NCI-H1417 (cell line): ENCODE measurements around the gene AKAP11.

Experiments
- DNase-seq, 3 experiments: peaks; one replicate each; lab custom pipeline; 2025; lab: John Stamatoyannopoulos, UW

Gene AKAP11

DNA sequence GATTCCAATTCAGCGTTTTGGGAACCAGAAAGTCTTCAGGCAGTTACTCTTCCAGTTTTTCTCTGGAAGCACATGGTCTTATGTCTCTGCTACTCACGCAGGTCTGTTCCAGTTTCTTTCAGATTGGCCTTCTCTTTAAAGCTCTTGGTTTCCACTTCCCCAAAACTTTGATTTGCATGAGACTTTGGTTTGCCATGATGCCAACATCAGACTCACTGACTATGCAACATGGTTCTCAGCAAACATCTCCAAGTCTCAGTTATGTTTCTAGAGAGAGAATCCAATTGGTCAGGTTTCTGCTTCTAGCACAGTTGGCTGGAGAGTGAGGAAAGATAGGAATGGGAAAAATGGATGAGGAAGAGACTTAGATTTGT, 3.1 kb downstream of the AKAP11 start:
- DNase-seq, result no peak

DNA sequence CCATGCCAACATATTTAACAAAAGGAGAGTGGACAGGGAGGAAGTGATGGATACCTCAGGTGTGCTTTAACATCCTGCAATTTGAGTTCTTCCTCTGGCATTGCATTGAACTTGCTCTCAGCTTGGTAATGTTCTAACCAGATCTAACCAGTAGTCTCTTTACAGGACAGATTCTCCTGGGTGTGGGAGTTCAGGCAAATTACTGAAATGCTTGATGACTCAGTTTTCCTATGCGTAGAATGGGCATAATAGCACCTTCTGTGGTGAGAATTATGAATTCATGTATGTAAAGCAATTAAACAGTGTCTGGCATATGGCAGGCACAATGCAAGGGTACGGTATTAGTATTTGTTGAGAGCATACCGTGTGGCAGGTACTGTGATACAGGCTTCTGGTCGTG, 3.6 kb downstream of the AKAP11 start:
- DNase-seq, result no peak

DNA sequence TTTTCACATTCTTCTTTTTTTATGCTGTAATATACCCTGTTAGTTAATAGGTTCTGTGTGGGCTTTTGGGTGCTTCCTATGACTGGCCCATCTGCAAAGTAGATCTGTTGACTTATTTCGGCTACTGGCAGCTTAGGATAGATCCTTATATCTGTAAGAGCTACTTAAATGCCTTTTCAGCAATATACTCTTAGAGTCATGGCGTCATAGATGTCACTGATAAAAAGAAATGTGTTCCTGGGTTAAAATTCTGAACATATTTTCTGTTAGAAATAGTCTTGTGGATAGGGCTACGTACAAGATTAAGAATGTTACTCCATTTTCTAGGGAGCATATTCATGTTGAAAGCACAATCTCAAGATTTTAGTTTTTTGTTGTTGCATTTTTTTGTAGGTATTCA, 4.7 kb downstream of the AKAP11 start:
- no peak for DNase-seq

DNA sequence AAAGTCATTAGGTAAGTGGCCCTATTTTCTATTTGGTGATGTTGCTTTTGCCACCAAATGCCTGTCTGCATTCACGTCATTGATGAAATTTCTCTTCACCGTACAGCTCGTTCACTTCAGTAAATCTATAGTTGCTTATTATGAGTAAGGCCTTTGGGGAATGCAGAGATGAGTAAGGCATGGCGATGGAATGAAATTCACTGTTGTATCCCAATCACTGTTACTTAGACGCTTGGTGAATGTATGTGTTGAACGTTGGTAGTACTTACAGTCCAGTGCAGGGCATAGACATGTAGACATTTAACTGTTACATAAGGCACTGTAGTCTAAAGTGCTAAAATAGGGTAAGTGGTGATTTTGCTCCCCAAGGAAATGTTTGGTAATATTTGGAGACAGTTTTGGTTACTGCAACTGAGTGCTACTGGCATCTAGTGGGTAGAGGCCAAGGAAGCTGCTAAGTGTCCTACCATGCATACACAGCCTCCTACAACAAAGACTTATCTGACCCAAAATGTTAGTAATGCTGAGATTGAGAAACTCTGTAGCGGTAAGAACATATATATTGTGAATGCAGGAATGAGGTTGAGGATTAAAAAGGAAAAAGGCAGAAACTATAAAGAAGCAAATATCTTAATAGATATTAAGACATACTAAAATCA, 5.8 kb downstream of the AKAP11 start:
- no peak for DNase-seq

DNA sequence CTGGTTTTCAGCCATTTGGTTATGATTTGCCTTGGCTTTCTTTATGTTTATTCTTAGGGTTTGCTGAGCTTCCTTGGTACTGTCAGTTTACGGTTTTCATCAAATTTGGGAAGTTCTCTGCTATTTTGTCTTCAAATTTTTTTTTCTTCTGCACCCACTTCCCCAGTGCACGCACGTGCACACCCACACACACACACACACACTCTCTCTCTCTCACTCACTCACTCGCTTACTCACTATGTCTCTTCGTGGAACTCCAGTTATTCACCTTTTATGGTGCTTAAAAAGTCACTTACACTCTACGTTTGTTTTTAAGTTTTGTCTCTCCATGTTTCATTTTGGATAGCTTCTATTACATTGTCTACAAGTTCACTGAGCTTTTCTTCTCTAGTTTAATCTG, 7.1 kb downstream of the AKAP11 start:
- DNase-seq, result no peak

DNA sequence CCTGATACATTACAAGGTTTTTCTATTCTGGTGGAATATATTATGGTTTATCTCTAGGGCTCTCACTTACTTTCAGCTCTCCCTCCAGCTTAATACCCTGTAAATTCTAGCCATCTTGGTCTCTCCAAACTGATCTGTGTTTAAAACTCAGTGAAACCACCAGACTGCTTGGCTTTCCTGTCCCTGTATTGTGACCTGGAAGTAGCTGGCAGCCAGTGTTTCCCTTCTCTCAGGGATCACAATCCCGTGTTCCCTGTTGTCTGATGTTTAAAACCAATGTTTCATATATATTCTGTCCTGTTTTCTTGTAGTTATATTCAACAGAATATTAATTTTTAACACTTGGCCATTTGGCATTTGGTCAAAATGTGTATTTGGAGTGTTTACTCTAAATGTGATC, 8.0 kb downstream of the AKAP11 start:
- DNase-seq, result no peak

DNA sequence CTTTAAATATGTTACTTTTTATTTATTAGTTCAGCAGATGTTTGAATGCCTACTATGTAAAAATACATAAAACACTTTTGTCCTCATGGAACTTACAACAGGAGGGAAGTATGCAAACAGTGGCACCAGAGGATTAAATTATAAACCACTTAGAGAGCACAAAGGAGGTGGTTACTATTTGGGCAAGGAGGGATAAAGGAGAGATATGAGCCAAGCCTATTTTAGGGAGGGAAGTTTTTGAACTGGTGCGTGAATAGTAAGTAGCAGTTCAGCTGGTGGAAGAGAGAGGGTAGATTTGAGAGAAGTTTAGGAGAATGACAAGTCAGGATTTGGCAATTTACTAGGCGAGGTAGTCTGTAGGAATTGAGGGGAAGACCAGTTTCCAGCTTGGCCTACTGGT, 8.6 kb downstream of the AKAP11 start:
- DNase-seq, result peak in 1 of 3 experiments; percentile 3

DNA sequence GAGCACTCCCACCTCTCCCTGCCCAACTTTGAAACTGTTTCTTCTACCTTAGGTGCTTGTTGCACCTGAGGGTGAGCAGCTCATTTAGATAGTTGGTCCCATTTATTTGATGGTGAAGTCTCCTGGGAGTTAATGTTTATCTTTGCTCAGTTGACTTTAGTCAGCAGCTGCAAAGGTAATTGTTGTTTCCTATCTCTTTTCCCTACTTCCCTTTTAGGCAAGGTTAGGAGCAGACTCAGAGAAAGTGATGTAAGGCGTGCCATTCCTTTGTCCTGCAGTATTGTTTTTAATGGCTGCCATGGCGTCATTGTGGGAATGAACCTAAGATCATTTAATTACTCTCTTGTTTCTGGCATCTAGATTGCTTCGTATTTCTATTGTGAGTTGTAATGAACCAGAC, 11.6 kb downstream of the AKAP11 start:
- peak in 2 of 3 experiments; percentile 3 to 46 for DNase-seq

DNA sequence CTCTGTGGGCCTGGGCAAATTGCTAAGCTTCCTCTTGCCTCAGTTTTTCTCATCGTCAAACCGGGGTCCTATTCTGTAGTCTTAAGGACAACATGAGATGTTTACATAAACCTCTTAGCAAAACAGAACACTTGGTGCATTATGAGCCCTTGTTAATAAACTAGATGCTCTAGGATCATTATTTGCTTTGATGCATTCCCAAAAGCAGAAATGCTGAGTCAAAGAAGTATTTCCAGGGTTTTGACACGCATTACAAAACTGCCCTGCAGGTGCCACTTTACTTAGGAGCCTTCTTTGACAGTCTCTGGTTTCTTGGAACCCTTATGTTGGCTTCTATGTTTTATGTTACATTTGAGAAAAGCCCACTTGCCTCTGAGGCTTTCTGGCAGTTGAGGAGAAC, 12.1 kb downstream of the AKAP11 start:
- peak in 1 of 3 experiments; percentile 30 for DNase-seq

DNA sequence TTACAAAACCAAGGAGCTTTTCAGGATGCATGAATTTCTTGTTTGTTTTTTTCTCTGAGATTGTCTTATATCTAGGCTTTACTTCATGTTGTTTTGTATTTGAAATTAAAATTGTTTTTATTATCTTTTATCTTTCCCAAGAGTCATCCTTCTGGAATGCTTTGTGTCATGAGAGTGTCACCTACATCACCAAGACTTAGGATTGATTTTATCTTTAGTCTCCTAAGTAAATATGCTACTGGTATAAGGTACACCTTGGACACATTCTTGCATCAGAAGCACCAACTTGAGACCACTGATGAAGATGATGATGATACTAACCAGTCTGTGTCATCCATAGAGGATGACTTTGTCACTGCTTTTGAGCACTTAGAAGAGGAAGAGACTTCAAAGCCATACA, 26.4 kb downstream of the AKAP11 start:
- DNase-seq, result no peak

DNA sequence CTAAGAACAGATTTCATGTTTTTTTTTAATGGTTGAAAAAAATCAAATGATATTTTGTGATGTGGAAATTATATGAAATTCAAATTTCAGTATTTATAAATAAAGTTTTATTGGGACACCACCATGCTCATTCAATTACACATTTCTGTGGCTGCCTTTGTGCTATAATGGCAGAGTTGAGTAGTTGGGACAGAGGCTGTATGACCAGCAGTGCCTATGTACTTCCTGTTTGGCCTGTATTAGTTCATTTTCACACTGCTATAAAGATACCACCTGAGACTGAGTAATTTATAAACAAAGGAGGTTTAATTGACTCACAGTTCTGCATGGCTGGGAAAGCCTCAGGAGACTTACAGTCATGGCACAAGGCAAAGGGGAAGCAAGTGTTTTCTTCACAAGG, 33.6 kb downstream of the AKAP11 start:
- DNase-seq, result no peak

DNA sequence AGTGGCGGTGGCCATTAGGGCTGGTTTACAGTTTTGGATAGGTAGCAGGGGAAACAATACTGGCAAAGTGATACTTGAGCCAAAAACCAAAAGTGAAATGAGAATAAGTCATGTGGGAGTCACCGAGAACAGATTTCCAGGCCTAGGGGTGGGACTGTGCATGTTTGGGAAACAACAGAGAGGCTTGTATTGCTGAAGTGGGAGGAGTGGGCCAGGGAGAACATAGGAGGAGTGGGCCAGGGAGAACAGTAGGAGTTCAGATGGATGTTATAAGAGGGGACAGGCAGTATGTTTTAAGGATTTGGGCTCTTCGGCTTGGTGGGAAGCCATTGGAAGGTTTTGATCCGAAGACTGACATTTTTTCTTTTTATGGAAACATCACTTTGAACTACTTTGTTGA, 35.5 kb downstream of the AKAP11 start:
- DNase-seq, result no peak

DNA sequence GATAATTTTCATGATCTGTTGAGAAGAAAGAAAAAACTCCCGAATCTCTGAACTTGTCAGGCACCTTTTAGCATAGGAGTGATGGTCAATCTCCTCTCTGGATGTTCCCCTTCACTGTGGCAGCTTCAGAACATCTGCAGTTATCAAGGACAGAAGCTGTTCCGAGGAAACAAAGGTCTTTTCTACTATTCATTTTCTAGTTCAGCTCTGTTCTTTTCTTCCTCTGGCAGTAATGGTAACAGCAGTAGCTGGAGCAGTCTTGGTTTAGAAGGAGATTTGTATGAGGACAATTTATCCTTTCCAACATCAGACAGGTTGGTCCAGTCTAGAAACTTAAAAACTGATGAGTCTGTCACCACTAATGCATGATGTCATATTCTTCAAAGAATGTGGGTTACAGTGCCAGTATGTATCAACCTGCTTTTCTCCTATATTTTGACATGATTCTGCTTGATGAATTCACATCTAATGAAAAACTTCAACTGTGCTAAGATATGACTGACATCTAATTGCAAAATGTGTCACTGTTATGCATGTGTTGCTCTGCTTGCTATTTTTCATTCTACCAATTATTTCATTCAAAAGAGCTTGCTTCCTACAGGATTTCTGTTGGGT, 41.0 kb downstream of the AKAP11 start:
- no peak for DNase-seq

DNA sequence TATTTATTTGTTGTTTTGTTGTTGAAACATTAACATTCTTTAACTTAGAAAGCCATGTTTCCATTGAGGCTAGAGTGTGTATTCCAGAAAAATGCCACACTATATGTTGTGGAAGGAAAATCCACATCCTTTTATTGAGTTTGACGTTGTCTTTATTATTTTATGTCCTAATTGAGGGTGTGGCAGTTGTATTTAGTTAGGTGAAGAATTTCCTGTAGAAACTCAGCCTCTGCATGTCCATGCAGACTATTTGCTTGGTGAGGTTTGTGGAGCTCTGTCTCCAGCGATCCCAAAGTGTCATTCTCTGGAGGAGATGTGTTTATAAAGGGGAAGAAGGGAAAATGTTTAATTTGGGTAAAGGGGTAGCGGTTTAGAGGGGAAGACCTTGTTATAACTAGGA, 46.6 kb downstream of the AKAP11 start:
- no peak for DNase-seq

DNA sequence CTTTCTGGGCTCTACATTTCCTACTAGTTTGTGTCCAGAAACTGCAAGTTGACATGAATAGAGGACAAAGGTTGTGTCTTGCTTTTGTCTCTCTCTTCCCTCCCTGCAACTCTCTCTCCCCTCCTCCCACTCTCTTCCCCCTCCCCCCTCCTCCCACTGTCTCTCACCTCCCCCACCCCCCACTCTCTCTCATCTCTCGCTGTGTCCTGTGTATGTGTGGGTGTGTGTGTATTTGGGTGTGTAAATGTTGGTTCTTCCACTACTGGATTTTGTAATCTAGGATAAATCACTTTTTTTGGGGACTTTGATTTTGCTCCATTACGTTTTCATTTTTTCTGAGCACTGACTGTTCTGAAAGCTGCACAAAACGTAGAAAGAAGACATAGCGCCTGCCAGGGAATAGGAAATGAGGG, 48.4 kb downstream of the AKAP11 start:
- no peak for DNase-seq

DNA sequence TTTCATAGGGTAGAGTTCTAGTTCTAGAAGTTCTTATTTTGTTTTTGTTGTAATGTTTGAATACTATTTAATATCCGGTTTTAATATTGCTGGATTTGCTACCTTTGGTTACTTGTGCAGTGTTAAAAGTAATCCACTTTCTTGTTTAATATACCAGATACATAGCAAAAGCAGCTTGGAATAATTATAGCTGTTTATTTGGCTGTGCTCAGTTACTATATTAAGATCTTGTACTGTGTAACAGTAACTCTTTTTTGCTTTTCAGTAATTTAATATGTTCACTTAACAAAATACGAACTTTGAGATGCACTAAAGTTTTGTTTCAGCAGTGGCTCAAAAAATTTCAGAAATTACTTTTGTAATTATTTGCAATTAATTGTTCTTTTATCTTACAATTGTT, 50.9 kb downstream of the AKAP11 start:
- no peak for DNase-seq

DNA sequence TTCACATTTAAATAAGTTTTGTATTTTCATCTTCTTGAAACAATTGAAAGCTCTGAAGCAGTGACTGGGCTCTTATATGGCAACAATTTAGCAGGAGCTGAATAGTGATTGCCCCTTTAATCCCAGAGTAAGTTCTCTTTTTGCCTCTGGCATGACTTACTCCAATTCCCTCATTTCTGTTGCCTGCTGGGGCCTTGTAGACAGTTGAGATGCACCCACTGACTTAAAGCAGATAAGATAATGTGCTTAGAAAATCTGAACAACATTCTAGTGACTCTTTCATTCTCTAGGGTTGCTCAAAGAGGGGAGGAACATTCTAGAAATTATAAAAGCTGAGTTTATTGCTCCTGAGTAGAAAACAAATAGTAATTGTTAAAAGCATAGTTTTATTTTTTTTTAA, 52.8 kb downstream of the AKAP11 start:
- no peak for DNase-seq

DNA sequence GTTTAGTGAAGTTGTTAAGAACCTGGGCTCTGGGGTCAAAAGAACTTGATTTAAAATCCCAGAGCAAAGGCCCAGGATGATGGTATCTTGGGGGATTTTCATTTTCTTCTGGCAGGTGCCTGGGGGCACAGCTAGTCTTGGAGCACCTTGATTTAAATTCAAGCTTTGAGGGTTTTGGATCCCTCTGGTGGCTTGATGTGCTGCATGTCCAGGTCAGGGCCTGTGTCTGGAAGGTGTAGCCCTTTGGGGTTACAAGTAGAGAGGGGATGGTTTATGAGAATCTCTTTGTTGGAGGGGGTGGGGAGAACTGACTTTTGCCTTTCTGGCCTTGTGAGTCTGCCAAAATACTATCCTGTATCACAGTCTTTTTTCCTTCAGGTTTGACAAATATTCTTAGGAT, 55.8 kb downstream of the AKAP11 start:
- no peak for DNase-seq

DNA sequence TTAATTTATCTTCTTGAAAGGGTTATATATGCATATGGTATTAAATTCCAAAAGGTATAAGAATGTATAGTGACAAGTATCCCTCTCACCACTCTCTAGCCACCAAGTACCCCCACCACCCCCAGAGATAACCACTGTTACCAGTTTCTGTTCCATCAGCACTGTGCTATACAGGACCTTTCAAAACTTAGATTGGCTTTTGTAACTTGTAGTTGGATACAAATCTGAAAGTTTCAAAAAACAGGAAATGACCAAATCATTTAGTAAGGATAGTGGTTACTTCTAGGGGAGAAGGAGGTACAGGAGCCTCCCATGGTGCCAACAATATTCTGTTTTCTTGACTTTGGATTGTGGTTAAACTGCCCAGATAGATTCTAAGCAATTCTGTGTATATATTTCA, 56.7 kb downstream of the AKAP11 start:
- DNase-seq, result no peak

DNA sequence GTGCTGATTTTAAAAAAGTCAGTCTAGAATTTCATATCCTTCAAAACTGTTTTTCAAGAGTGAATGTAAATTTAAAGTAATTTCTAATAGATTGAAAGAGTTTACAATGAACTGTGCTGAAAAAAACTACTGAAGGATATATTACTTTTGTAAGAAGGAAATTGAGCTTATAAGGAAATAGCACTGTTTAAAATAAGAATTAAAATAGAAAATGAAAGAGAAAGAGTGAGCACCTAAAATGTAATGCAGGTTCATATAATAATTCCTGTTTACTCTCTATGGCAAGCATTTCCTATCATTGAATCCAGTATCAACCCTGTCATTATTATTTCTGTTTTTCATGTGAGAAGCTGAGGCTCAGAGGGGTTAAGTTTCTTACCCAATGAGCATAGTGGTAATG, 57.3 kb downstream of the AKAP11 start:
- no peak for DNase-seq

DNA sequence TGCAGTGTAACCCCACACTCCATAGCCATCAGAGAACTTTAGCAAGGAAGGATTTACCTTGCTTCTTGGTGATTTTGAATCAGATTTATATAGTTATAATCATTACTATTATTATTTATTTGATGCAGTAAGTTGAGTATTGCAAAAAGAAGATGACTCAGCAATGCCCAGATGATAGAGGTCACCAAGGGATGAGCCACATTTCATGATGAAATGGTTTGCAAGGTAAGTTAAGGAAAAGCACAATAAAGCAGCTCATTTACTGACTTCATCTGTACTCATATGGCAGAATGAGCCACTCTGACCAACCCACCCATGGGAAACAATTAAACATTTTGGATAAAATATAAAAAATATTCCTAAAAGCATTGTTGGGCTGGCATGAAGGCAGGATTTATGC, 59.1 kb downstream of the AKAP11 start:
- DNase-seq, result no peak

DNA sequence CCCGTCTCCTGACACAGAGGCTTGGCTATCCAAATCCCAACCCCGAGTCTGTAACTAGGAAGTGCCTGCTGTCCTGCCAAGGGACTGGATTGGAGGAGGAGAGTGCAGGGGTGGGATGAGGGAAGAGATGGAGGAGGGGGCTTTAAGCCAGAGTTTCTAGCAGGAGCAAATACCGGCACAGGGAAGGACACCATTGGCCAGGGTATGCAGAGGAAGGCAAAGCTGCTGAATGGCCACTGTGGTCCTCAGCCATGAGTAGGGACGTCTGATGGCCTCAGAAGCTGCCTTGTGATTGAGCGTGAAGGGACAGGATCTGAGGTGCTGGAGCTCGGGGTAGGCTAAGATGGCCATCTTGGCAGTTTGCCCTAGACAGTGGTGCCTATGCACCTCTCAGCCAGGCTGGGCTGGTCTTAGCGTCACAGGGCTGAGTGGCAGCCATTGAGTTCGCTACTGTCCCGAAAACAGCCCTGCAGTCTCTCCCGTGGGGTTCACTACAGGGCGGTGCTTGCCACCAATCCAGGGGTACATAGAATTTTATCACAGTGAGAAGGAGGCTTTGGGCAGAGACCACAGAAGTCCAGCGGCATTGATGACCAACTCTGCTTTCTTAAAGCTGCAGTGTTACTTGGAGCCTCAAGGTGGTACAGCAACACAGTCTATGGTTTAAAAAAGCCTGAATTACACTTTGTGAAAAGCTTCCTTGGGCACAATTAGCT, 61.8 kb downstream of the AKAP11 start:
- no peak for DNase-seq

DNA sequence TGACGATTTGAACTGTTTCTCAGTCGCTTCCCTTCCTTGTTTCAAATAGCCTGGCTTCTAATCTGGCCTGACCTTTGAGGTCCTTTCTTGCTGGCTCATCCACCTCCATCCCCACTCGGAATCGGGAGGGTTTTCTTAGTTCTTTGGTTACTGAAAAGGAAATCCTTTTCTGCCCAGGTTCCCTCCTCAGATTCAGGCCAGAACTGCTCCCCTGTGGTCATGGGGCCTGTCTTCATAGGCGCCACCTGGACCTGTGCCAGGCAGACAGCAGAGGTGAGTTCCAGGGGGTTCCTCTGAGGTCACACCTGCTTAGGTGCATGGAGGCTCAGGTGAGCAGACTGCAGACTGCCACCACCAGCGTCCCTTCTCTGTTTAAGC, 62.4 kb downstream of the AKAP11 start:
- peak; percentile 18 to 54 (median 25) for DNase-seq
